Thoracic aorta (tissue), 2 donors: ENCODE measurements around the gene DSN1. TPM values are rescaled to one million over a fixed set of nuclear protein-coding genes. Genes with fewer than 3 reads are reported as not detected.

Experiments used
- ATAC-seq: fragments of 150-250 bp; one replicate; pipeline ENCODE4 v1.8.0; 2017; ENCODE audit warnings: low read depth; ENCODE audit not compliant: insufficient number of reproducible peaks, low FRiP score
- DNase-seq: peaks from one replicate; pipeline ENCODE4 v3.0.0-alpha.2; 2020; ENCODE audit warnings: low spot score
- H3K27ac ChIP-seq, 2 donors: fragments of 200-600 bp; sonication (generic); 1 replicate in 1 of 2; 2 replicates in 1 of 2; pipeline ENCODE4 v1.5.1; 2016; ENCODE audit warnings: mild to moderate bottlenecking in 2 of 2, moderate library complexity in 2 of 2
- H3K27me3 ChIP-seq: fragments of 200-600 bp; sonication (generic); replicated peaks from 2 replicates; pipeline ENCODE4 v1.6.0; 2016; ENCODE audit warnings: mild to moderate bottlenecking; ENCODE audit not compliant: insufficient read depth
- H3K36me3 ChIP-seq: fragments of 200-600 bp; sonication (generic); one replicate; pipeline ENCODE4 v1.5.1; 2016
- H3K4me1 ChIP-seq, 2 donors: fragments of 200-600 bp; sonication (generic); 1 replicate in 1 of 2; 2 replicates in 1 of 2; pipeline versions ENCODE4 v1.5.1 to v1.6.0; 2016; ENCODE audit warnings: low read depth in 2 of 2, mild to moderate bottlenecking in 1 of 2; ENCODE audit not compliant: control insufficient read depth in 1 of 2
- H3K4me3 ChIP-seq: fragments of 200-600 bp; sonication (generic); 2 replicates; pipeline ENCODE4 v1.5.1; 2016; ENCODE audit warnings: mild to moderate bottlenecking
- H3K9me3 ChIP-seq: fragments of 200-600 bp; sonication (generic); 2 replicates; pipeline ENCODE4 v1.5.1; 2016
- total RNA-seq, 2 donors: library from RNA; depleted of rRNA; stranded (reverse); fragments of >200 nt; gene quantifications; one replicate each; pipeline versions ENCODE4 v1.1.0 to v1.2.3, GENCODE V29; 2016
- TF ChIP-seq, protein P1 (sequence below): fragments of 200-600 bp; sonication (generic); IDR thresholded peaks from one replicate; pipeline ENCODE4 v1.5.1; 2019; ENCODE audit warnings: antibody characterized with exemption

Gene DSN1
- total RNA-seq, 2 donors from 2014 or later = 5.6 to 6.1 TPM

DNA sequence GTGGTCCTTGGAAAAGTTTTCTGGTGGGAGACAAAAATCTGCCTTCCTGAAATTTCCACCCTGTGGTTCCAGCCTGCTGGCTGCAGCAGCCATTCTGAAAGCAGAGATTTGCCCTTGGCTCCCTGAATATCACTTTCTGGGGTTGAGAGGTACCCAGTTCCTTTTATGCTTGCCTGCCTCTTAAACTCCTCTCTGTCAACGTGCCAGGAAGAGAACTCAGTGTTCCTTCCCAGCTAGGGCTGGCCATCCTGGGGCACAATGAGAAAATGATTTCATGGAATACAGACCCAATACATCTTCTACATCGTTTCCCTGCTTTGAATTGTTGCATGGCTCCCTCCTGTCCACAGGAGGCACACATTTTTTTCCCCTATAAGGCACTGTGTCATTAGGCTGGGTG, 1.6 kb upstream of the DSN1 start:
- ATAC-seq = no peak
- Histone ChIP-seq H3K4me1 (peaks cover 3 to 23% of the 10 kb centered on the region in 2 donors), H3K4me3 (no peak overlapping the region), H3K36me3 (no peaks in the 10 kb centered on the region), H3K27me3 (no peaks in the 10 kb centered on the region), H3K27ac (peak overlapping the region; percentile 96 to 97), H3K9me3 (no peaks in the 10 kb centered on the region)
- TF ChIP-seq, protein P1, sequence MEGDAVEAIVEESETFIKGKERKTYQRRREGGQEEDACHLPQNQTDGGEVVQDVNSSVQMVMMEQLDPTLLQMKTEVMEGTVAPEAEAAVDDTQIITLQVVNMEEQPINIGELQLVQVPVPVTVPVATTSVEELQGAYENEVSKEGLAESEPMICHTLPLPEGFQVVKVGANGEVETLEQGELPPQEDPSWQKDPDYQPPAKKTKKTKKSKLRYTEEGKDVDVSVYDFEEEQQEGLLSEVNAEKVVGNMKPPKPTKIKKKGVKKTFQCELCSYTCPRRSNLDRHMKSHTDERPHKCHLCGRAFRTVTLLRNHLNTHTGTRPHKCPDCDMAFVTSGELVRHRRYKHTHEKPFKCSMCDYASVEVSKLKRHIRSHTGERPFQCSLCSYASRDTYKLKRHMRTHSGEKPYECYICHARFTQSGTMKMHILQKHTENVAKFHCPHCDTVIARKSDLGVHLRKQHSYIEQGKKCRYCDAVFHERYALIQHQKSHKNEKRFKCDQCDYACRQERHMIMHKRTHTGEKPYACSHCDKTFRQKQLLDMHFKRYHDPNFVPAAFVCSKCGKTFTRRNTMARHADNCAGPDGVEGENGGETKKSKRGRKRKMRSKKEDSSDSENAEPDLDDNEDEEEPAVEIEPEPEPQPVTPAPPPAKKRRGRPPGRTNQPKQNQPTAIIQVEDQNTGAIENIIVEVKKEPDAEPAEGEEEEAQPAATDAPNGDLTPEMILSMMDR = no peak
- no peak for DNase-seq

DNA sequence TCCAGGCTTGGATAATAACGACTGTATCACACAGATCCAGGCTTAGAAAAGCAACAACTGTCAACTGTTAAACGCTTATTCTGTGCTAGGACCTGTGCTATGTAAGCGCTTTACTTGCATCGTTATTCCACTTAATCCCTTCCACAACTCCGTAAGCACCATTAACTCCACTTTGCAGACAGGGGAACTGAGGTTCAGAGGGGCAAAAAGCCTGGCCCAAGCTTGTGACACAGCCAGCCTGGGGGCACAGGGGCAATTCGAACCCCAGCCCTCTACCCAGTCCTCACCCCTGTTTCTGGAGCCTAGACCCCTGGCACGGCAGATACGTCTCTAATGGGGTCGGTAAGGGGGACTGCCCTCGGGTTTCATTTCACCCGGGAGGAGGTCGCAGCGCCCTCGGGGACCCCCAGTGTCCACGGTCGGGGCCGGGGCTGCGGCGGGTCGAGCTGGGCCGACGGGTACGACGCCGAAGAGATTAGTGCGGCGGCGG, 411 bp downstream of the DSN1 start:
- Histone ChIP-seq H3K4me1 (peaks cover 3 to 35% of the 10 kb centered on the region in 2 donors), H3K9me3 (no peaks in the 10 kb centered on the region), H3K4me3 (peak overlapping the region; percentile 81), H3K27me3 (no peaks in the 10 kb centered on the region), H3K27ac (peak overlapping the region; percentile 96 to 97), H3K36me3 (no peaks in the 10 kb centered on the region)
- DNase-seq (no peak), ATAC-seq (no peak)
- TF ChIP-seq, protein P1 = no peak

DNA sequence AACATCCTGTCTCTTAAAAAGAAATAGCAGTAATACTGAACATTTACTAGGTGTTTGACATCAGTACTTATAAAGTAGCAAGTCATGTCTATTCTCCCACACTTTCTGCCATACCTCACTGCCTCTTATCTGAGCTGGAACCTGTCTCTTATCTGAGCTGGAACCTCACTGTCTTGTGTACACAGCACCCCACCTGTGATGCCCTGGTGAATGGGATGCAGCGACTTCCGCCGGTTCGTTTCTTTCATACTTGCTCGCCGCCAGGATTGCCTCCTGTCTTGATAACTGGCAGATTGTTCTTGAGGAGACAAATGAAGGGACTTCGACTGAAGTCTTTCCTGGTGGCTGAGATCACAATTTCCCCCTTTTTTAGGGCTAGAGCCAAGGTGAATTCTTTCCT, 2.9 kb downstream of the DSN1 start:
- ATAC-seq = no peak
- TF ChIP-seq, protein P1 = no peak
- DNase-seq = no peak
- no peaks in the 10 kb centered on the region for H3K9me3 ChIP-seq
- no peak overlapping the region for H3K4me3 ChIP-seq
- no peak overlapping the region for H3K27ac ChIP-seq
- no peaks in the 10 kb centered on the region for H3K27me3 ChIP-seq
- H3K36me3 ChIP-seq = no peaks in the 10 kb centered on the region
- peaks cover 3 to 34% of the 10 kb centered on the region in 2 donors for H3K4me1 ChIP-seq

DNA sequence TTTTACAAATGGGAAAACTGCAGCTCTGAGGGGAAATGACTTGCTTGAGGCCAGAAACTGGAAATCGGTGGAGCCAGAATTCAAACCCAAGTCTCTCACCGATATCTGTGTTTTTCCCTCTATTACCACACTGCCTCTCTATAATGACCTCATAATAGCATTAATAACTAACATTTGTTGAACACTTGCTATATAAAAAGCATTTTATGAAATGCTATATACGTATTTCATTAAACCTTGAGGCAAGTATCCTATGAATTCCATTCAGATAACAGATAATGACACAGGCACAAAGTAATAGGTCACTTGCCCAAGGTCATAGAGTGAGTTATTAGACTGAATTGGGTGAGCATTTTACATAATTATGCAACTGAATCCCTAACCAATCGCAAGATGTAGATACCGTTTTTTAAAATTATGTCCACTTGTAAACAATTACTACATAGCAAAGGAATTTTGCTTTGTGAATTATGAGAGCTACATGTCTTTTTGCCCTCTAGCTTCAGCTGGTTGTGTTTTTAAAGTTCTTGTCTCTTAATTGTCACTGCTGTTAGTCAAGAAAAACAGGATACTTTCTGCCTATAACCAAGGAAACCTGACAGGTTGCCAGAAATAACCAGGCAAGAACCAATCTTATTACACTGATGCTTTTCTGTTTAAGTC, 4.7 kb downstream of the DSN1 start:
- DNase-seq (no peak), ATAC-seq (no peak)
- TF ChIP-seq, protein P1 = no peak
- no peaks in the 10 kb centered on the region for H3K9me3 ChIP-seq
- H3K4me3 ChIP-seq = no peak overlapping the region
- H3K27me3 ChIP-seq = no peaks in the 10 kb centered on the region
- peak overlapping the region in 1 of 2 donors; percentile 4 for H3K27ac ChIP-seq
- no peaks in the 10 kb centered on the region for H3K36me3 ChIP-seq
- peaks cover 3 to 20% of the 10 kb centered on the region in 2 donors for H3K4me1 ChIP-seq

DNA sequence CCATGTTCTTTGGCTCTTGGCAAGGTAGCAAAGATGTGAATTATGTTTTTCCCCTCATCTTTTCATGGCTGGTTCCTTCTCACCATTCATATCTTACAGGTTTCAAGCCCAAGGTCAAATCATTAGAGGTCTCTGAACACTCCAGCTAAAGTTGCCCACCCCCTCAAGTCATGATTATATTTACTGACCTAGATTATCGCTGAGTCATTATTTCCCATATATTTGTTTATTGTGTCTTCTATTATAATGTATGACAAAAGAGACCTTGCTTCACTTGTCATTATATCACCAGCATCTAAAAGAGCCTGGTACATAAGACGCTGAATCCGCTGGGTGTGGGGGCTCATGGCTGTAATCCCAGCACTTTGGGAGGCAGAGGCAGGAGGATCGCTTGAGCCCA, 12.4 kb downstream of the DSN1 start:
- H3K9me3 ChIP-seq = no peaks in the 10 kb centered on the region
- H3K36me3 ChIP-seq = no peaks in the 10 kb centered on the region
- H3K27me3 ChIP-seq = no peaks in the 10 kb centered on the region
- no peak for DNase-seq
- H3K27ac ChIP-seq = no peak overlapping the region
- ATAC-seq = no peak
- H3K4me3 ChIP-seq = no peak overlapping the region
- TF ChIP-seq, protein P1 = no peak
- peaks cover 0 to 4% of the 10 kb centered on the region in 2 donors for H3K4me1 ChIP-seq
